Urinary bladder (tissue), 4 donors: Measurements from ENCODE around the gene SH3PXD2A. TPM values are rescaled to one million over a fixed set of nuclear protein-coding genes. Genes with fewer than 3 reads are reported as not detected.
"Not testable (repeated sequence)": the region's sequence is repeated elsewhere in the genome, so short reads cannot be mapped to it uniquely, and the experiment has no call there.

Experiments
- DNase-seq: peaks from one replicate; pipeline ENCODE4 v3.0.0-alpha.2; 2015; ENCODE audit errors: extremely low spot score
- H3K27ac ChIP-seq: one replicate; pipeline ENCODE4 v1.5.1; 2013; ENCODE audit warnings: low read depth, mild to moderate bottlenecking, moderate library complexity
- H3K36me3 ChIP-seq: one replicate; pipeline ENCODE4 v1.6.1; 2013; ENCODE audit warnings: mild to moderate bottlenecking, moderate library complexity; ENCODE audit not compliant: insufficient read depth
- H3K4me1 ChIP-seq: one replicate; pipeline ENCODE4 v1.6.1; 2013; ENCODE audit warnings: mild to moderate bottlenecking, moderate library complexity; ENCODE audit not compliant: insufficient read depth
- H3K4me3 ChIP-seq: one replicate; pipeline ENCODE4 v1.5.1; 2013; ENCODE audit warnings: low read depth, low read length
- WGBS: extraction: QIAGEN DNeasy Blood & Tissue Kit; methylation state at CpG from one replicate; pipeline ENCODE4 v1.1.7; 2013; 5-methylcytosine and 5-hydroxymethylcytosine counted together
- polyA plus RNA-seq: library from polyadenylated mRNA; stranded (reverse); fragments of 200-250 nt; gene quantifications from one replicate; pipeline ENCODE4 v1.2.3, GENCODE V29; 2013
- total RNA-seq: library from RNA; depleted of rRNA; stranded (reverse); fragments of >200 nt; gene quantifications from one replicate; pipeline ENCODE4 v1.2.3, GENCODE V29; 2014
- donor health status: healthy with polysubstance abuse.
- donor health status: healthy.

The SH3PXD2A gene
- total and polyA plus RNA-seq, 2 donors, result 29.6 to 56.9 TPM

DNA sequence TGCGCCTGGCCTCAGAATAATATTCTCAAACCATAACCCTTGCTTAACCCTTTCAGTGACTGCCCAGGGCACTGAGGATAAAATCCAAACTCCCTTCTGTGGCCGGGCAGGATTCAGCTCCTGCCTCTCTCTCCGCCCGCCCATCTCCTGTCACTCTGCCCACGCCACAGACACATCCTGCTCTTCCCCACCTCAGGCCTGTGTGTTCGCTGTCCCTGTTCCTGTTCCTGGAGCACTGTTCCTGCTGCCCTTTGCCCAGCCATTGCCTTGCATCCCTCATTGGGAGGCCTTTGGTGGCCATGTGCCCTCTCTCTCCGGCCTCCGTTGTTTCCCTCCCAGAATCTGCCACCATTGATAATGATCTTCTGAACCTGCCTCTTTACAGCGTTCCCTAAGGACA lies 108.8 kb downstream of the SH3PXD2A start:
- 89% methylated on average over 9 of the region's 9 CpGs for WGBS
- no peak overlapping the region for H3K4me3 ChIP-seq
- H3K4me1 ChIP-seq, result no peaks in the 10 kb centered on the region
- no peak for DNase-seq
- H3K27ac ChIP-seq, result no peak overlapping the region
- no peaks in the 10 kb centered on the region for H3K36me3 ChIP-seq

DNA sequence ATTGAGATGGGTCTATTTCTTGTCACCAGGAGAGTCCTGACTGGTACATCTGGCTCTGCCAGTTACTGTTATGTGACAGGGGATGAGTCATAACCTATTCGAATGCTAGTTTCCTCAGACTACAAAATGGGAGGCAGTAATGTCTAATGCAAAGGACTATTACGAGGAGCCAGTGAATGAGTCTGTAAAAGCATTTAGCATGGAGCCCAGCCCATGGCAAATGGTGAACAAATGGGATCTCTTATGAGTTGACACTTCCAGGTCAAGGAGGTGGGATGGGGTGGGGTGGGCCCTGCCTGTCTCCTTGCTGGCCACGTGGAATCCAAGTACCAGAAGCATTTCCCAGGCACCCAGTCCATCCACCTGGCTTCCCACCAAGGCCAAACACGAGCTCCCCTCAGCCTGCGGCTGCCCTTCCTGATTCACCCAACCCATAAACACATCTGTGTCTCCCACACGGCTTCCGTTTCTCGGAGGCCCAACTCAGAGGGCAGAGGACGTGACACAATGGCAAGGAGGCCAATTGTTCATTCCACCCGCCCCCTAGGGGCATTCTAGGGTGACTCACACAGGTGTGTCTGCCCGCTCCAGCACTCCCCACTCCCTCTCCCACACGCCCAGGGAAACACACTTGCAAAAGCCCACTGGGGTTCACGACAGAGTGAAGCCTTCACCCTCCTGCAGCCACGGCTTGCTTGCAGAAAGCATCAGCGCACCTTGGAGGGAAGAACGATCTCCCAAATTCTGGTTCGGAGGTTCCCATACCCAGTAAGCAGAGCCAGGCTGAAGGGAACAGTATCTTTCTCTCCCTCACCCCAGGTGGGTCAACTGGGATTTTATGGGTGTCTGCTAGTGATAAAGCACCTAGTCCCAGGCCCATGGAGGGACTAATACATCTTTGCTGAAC lies 109.8 kb downstream of the SH3PXD2A start:
- no peak for DNase-seq
- Histone ChIP-seq H3K27ac (peak overlapping the region; percentile 81), H3K36me3 (no peaks in the 10 kb centered on the region), H3K4me3 (no peak overlapping the region), H3K4me1 (no peaks in the 10 kb centered on the region)
- WGBS, result 82% methylated on average over 17 of the region's 17 CpGs

DNA sequence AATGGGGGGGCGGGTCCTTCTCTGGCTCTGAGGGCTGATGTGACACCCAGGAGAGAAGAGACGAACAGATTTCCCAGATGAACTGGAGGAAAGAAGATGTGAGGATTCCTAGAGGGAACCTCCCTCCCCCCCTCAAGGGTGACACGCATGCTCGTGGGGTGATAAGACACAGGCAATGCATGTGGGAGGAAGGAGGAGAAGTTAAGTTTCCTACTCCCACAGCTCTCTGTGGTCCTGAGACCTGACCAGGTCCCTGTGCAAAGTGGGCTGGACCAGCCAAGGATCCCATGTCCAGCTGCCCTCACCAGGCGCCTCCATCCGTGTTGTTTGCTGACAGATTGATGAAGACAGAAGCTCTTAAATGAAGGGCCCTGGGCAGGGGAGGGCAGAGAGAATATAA lies 112.6 kb downstream of the SH3PXD2A start:
- Histone ChIP-seq H3K27ac (no peak overlapping the region), H3K4me1 (no peaks in the 10 kb centered on the region), H3K36me3 (no peaks in the 10 kb centered on the region), H3K4me3 (no peak overlapping the region)
- 84% methylated on average over 6 of the region's 6 CpGs for WGBS
- DNase-seq, result no peak

DNA sequence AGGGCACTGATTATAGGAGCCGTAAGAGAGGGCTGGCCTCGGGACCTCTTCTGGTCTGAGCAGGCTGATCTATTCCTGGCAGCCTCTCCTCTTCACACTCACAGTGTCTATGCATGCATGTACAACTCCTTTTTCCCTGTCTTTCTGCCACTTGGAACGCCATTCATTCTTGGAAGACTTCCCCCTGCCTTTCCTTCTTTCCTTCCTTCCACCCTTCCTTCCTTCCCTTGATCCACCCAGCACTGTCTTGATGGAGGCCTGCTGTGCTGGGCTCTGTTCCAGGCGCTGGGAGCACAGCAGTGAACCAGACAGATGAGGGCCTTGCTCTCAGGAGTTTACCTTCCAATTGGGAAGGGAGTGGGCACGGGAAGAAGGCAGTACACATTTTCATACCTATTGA lies 114.8 kb downstream of the SH3PXD2A start:
- no peak for DNase-seq
- Histone ChIP-seq H3K27ac (no peak overlapping the region), H3K4me1 (no peaks in the 10 kb centered on the region), H3K36me3 (no peaks in the 10 kb centered on the region), H3K4me3 (no peak overlapping the region)
- 61% methylated on average over 5 of the region's 5 CpGs for WGBS

DNA sequence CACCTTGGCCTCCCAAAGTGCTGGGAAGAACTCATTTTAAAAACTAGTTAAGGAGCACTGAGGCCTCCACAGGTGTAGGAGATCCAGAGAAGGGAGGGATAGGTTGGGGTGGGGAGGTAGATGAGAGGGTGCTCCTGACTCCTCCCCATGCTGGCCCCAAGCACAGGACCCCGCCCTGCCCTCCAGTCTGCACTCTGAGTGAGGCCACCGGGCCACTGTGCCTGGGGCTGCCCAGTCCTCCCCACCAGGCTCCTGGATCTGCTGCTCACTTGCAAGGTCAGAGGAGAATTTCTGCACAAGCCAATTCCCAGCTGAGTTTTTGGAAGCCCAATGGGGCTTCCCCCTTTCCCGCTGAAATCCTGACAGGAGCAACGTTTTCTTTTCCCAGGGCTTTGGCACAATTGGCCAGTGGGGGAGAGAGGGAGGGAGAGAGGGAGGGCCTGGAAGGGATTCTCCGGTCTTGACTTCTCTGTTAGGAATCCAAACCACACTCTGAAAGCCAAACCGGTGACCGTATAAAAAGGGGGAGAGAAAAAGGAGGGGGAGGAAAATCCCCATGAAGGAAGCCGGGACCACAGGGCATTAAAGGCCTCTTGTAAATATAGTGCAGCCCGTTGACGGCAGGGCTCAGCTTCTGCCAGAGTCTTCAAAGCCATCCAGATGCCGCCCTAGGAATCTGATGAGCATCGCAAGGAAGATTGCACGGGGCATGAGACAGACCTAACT lies 116.2 kb downstream of the SH3PXD2A start:
- peak; percentile 82 for DNase-seq
- Histone ChIP-seq H3K27ac (no peak overlapping the region), H3K4me1 (no peaks in the 10 kb centered on the region), H3K4me3 (no peak overlapping the region), H3K36me3 (no peaks in the 10 kb centered on the region)
- 19% methylated on average over 13 of the region's 13 CpGs for WGBS

DNA sequence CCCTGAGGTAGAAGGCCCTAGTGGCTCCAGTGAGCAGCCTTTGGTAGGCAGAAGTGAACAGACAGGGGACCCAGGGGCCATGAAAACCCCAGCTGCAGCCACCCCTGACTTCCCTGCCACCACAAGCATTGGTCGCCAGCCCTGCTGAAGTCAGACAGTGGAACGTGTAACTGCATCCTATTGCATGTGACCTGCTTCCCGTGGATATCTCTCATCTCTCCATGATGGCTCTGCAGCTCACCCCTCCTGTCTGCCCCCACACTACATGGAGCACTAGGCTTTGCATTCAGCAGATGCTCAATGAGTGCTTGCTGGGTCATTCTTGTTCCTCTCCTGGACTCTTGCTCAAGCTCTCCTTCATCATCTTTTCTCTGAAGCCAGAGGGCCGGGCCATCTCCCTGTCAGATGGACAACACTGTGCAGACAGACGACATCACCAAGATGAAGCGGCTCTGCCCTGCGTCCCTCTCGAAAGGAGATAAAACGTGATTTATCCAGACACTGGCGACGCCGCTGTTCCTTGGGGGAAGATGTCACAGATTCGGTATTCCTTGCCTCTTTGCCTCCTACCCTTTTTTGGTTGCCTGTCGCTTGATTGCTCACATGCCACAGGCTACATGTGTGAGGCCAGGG lies 117.5 kb downstream of the SH3PXD2A start:
- Histone ChIP-seq H3K36me3 (no peaks in the 10 kb centered on the region), H3K27ac (no peak overlapping the region), H3K4me3 (no peak overlapping the region), H3K4me1 (no peaks in the 10 kb centered on the region)
- DNase-seq, result no peak
- 82% methylated on average over 14 of the region's 14 CpGs for WGBS

DNA sequence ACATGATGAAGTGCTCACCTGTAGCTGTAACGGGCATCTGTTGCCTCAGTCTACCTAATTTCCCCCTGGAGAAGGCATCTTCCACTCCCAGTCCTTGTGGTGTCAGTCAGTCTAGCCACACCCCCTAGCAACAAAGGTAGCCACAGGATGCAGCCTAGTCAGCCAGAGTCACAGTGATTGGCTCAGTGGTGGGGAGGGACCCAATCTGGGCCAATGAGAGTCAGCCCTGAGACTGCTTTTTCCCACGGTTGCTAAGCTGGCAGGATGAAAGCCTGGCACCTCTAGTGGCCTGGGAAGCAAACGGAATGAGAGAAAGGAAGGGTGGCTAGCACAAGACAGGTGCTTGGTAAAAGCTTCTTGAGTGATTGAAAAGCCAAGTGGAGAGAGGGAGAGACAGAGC lies 118.6 kb downstream of the SH3PXD2A start:
- no peak overlapping the region for H3K27ac ChIP-seq
- H3K4me3 ChIP-seq, result no peak overlapping the region
- 91% methylated on average over 3 of the region's 3 CpGs for WGBS
- H3K4me1 ChIP-seq, result no peaks in the 10 kb centered on the region
- no peaks in the 10 kb centered on the region for H3K36me3 ChIP-seq
- no peak for DNase-seq

DNA sequence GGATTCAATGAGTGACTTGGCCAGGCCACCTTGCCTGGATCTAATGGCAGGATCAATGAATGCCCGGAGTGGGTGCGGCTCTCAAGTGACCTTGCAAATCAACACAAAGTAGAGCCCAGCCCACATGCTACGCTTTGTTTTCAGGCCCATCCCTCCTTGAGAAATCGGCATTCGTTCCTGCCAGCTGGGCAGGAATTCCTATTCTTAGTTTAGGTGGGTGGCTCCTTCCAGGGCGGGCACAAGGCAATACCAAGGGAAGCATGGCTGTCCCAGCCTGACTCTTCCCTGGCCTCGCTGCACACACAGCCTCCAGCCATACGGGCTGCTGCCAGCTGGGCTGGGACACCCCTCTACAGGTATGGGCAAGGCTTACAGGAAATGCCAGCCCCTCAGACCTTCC lies 119.3 kb downstream of the SH3PXD2A start:
- WGBS, result 87% methylated on average over 8 of the region's 8 CpGs
- Histone ChIP-seq H3K27ac (no peak overlapping the region), H3K4me1 (no peaks in the 10 kb centered on the region), H3K4me3 (no peak overlapping the region), H3K36me3 (no peaks in the 10 kb centered on the region)
- DNase-seq, result no peak

DNA sequence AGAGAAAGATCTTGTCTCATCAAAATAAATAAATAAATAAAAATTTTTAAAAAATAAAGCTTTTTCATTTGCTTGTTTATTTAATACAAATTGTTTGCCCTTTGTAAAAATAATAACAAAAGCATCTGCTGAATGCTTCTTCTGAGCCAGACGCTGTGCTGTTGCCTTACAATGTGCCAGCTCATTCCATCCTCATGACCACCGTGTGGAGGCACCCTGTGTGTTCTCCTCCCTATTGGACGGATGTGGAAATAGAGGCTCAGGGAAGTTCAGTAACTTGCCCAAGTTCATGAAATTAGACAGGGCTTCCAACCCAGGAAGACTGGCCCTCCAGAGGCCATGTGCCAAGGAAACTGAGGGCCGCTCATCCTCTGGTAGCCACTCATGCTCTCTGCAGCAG lies 120.6 kb downstream of the SH3PXD2A start:
- Histone ChIP-seq H3K4me1 (no peaks in the 10 kb centered on the region), H3K4me3 (no peak overlapping the region), H3K27ac (no peak overlapping the region), H3K36me3 (no peaks in the 10 kb centered on the region)
- WGBS, result 86% methylated on average over 4 of the region's 4 CpGs
- DNase-seq, result no peak

DNA sequence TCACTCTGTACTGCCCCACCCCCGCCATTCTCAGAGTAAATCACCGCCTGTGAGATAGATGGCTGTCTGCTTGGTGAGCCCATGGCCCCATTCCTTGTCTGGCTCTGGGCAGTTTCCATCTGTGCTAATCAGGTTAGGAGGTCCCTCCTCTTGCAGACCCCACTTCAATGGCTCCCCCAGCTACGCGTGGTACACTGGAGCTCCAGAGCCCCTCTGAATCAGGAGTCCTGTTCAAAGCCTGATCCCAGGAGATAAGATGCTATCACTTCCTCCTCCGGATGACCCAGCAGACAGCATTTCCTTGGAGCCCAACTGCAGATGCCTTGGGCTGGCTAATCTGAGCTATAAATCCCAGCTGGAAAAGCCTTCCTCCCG lies 122.3 kb downstream of the SH3PXD2A start:
- H3K27ac ChIP-seq, result no peak overlapping the region
- 67% methylated on average over 6 of the region's 6 CpGs for WGBS
- no peaks in the 10 kb centered on the region for H3K4me1 ChIP-seq
- no peaks in the 10 kb centered on the region for H3K36me3 ChIP-seq
- no peak overlapping the region for H3K4me3 ChIP-seq
- no peak for DNase-seq

DNA sequence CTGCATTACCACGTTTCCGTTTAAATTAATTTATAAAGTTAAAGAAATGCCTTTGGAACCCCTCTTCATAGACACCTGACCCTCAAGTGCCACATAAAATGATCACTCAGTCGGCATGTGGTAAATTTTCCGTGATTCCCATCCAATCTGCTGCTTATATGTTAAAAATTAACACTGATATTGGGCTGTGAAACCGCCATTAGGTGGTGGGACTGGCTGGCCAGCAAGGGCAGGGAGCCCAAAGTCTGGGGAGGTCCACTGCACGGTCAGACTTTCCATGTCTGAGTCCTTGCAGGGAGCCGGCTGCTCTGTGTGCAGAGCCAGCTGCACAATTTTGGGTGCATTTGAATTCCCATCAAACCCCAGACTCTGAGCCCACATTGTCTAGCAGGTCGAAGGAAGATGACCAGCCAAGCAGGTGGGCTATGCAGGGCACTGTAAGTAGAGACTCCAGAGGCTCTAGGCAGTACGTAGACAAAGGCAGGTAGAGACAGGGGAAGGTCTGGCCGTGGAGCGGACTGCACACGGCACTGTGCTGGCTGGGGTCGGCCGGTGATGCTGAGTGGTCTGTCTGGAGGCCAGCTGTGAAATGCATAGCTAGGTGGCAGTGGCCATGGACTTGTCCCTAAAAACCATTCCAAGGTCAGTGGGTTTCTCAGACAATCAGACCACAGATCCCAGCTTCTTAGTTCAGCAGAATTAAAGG lies 122.9 kb downstream of the SH3PXD2A start:
- DNase-seq, result no peak
- Histone ChIP-seq H3K4me1 (no peaks in the 10 kb centered on the region), H3K4me3 (no peak overlapping the region), H3K27ac (no peak overlapping the region), H3K36me3 (no peaks in the 10 kb centered on the region)
- 87% methylated on average over 14 of the region's 14 CpGs for WGBS

DNA sequence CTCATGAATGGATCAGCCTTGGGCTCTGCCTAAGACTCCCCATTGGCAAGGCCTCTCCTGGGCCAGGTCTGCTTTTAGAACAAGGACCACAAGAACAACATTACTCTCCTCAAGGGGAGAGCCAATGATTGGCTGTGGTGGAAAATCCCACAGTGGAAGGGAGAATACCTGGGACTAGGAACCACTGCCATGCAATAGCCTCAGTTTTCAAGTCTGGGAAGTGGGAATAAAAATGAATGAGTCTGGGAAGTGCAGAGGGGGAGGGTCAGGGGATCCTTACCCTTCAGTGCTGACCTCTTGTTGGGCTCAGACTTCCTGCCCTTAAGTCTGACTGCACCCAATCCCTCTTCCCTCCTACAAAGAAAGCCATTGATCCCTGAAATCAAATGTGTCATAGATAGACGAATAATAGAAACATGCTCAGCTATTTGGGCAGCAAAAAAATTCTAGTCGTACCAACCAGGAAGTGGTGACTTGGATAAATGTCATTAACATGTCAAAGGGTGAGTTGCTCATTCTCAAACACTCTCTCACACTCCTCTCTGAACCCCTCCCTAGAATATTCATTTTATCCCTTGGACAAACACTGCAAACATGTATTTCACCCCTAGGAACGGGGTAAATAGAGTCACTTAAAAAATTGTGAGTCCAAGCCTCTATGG lies 123.6 kb downstream of the SH3PXD2A start:
- Histone ChIP-seq H3K36me3 (no peaks in the 10 kb centered on the region), H3K4me1 (no peaks in the 10 kb centered on the region), H3K4me3 (no peak overlapping the region), H3K27ac (no peak overlapping the region)
- no peak for DNase-seq
- WGBS, result 72% methylated on average over 3 of the region's 3 CpGs

DNA sequence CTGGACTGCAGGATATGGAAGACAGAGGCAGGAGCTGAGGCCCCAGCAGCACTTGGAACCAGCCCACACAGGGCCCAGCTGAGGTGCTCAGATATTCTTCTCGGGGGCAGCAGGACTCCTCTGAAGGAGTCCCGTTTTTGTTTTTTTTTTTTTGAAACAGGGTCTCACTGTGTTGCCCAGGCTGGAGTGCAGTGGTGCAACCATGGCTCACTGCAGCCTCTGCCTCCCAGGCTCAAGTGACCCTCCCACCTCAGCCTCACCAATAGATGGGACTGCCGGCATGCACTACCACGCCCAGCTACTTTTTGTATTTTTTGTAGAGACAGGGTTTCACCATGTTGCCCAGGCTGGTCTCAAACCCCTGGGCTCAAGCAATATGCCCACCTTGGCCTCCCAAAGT lies 124.3 kb downstream of the SH3PXD2A start:
- not testable (repeated sequence) for H3K36me3 ChIP-seq, DNase-seq, H3K27ac ChIP-seq, H3K4me1 ChIP-seq, H3K4me3 ChIP-seq
- 97% methylated on average over 4 of the region's 4 CpGs for WGBS
